Measurements from ENCODE around the gene UBTD1. TPM values are rescaled to one million over a fixed set of nuclear protein-coding genes. Genes with fewer than 3 reads are reported as not detected.
A peak's percentile ranks its signal among the peaks of the same experiment; 100 is the strongest.

UBTD1 gene
- total RNA-seq, 1 experiment from 2014 or later = 19.0 TPM

DNA sequence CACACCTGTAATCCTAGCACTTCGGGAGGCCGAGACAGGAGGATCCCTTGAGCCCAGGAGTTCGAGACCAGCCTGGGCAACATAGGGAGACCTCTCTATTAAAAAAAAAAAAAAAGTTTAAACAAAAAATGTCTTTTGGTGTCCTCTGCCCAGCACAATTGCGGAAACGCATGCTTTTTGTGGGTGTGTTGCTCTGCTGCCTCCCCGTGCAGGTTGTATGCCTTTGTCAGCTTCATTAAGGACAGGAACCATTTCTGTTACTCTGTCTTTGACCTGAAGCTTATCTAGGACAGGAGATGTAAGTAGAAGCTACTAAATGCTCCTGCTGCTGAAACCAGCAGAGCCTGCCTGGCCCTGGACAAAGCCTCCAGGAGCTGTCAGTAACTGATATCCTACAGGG lies 52.5 kb downstream of the UBTD1 start:
- Histone ChIP-seq H3K4ac (ENCODE audit: low read depth, low read length) (no peak overlapping the region), H2AK5ac (ENCODE audit: insufficient read length, low read length) (no peak overlapping the region), H3T11ph (ENCODE audit: low read length) (no peak overlapping the region), H3K4me2 (ENCODE audit: insufficient read depth, insufficient read length, low read length) (no peak overlapping the region), H3K56ac (ENCODE audit: insufficient read length, low read depth, low read length) (no peak overlapping the region), H4K91ac (ENCODE audit: insufficient read length, low read depth, low read length) (no peak overlapping the region), H3K18ac (ENCODE audit: insufficient read length, low read depth, low read length) (no peak overlapping the region), H3K79me2 (ENCODE audit: insufficient read depth, low read length) (no peaks in the 10 kb centered on the region; the same call in 1 of the 2 replicates), H2BK15ac (ENCODE audit: low read depth, low read length) (no peak overlapping the region), H2AFZ (ENCODE audit: low read length) (no peak overlapping the region), H3K14ac (ENCODE audit: insufficient read depth, low read length) (no peak overlapping the region), H4K8ac (replicated peaks; ENCODE audit: insufficient read length, low read depth, low read length) (no peak overlapping the region), H3K4me1 (ENCODE audit: insufficient read depth, low read length) (peaks cover 6% of the 10 kb centered on the region; the same call in 1 of the 2 replicates), H2BK120ac (ENCODE audit: low read depth, low read length, poor library complexity, severe bottlenecking) (no peak overlapping the region), H2BK20ac (ENCODE audit: low read depth, low read length, poor library complexity, severe bottlenecking) (no peak overlapping the region), H3K9me3 (ENCODE audit: control insufficient read depth, low read depth, low read length) (no peaks in the 10 kb centered on the region), H4K20me1 (ENCODE audit: control insufficient read depth, insufficient read depth, insufficient read length) (no peaks in the 10 kb centered on the region), H3K9ac (ENCODE audit: extremely low read depth, insufficient read length, low read length) (no peak overlapping the region), H3K23ac (ENCODE audit: insufficient read length, low read depth, low read length) (no peak overlapping the region), H2BK12ac (ENCODE audit: insufficient read length, low read depth, low read length) (no peak overlapping the region), H3K23me2 (ENCODE audit: insufficient read length, low read depth, low read length, poor library complexity, severe bottlenecking) (no peaks in the 10 kb centered on the region), H3K27me3 (ENCODE audit: insufficient read depth, low read length) (no peaks in the 10 kb centered on the region), H3K79me1 (ENCODE audit: insufficient read depth, low read depth, low read length, poor library complexity, severe bottlenecking) (no peaks in the 10 kb centered on the region), H3K27ac (ENCODE audit: insufficient read length, low read depth, low read length) (no peak overlapping the region), H4K5ac (ENCODE audit: insufficient read length, low read depth, low read length) (no peak overlapping the region), H2BK5ac (ENCODE audit: insufficient read length, low read length) (no peak overlapping the region)
- Mint-ChIP-seq H3K4me1 (peaks cover 31 to 43% of the 10 kb centered on the region in 2 experiments), H3K27me3 (ENCODE audit: low read depth) (no peaks in the 10 kb centered on the region), H3K4me3 (no peak overlapping the region), H3K9me3 (peaks cover 0 to 6% of the 10 kb centered on the region in 2 experiments; a peak in 3 of 5 replicates), H3K36me3 (ENCODE audit: insufficient read depth in 1 of 3, low read depth in 3 of 3) (peaks cover 6 to 8% (median 7%) of the 10 kb centered on the region in 3 experiments; a peak in 5 of 7 replicates), H3K27ac (peak overlapping the region; percentile 39 to 70 (median 60); a peak in 3 of 7 replicates)
- DNase-seq = no peak
- no CpG with 5 or more reads among the region's 6 CpGs for WGBS (ENCODE audit: extremely low coverage, insufficient read length, low lambda C conversion rate)
- TF ChIP-seq, protein P1, sequence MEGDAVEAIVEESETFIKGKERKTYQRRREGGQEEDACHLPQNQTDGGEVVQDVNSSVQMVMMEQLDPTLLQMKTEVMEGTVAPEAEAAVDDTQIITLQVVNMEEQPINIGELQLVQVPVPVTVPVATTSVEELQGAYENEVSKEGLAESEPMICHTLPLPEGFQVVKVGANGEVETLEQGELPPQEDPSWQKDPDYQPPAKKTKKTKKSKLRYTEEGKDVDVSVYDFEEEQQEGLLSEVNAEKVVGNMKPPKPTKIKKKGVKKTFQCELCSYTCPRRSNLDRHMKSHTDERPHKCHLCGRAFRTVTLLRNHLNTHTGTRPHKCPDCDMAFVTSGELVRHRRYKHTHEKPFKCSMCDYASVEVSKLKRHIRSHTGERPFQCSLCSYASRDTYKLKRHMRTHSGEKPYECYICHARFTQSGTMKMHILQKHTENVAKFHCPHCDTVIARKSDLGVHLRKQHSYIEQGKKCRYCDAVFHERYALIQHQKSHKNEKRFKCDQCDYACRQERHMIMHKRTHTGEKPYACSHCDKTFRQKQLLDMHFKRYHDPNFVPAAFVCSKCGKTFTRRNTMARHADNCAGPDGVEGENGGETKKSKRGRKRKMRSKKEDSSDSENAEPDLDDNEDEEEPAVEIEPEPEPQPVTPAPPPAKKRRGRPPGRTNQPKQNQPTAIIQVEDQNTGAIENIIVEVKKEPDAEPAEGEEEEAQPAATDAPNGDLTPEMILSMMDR (conservative IDR thresholded peaks at IDR 0.05) = no peak
